IMR-90 (cell line): Measurements from ENCODE around the gene SUN5. TPM values are rescaled to one million over a fixed set of nuclear protein-coding genes. Genes with fewer than 3 reads are reported as not detected.

Experiments used
- ATAC-seq: fragments of 200-7000 bp; cut with Tn5 transposase; 2 replicates; pipeline ENCODE4 v1.9.1; 2020; ENCODE audit warnings: low read depth, mild to moderate bottlenecking, moderate library complexity
- BruUV-seq: library from RNA; stranded (reverse); fragments of 400-500 nt; replicated peaks from 2 replicates; lab custom pipeline; 2021; lab: Mats Ljungman, UMichigan
- CTCF ChIA-PET: fragments of 300-600 bp; formaldehyde crosslinking; extraction: SDS; loops from one replicate; lab custom pipeline; 2021; ENCODE audit warnings: antibody characterized with exemption; lab: Yijun Ruan, JAX
- POLR2A ChIA-PET: fragments of 300-600 bp; sonication (Branson Sonifier 250); formaldehyde crosslinking; loops from one replicate; lab custom pipeline; 2022; ENCODE audit warnings: antibody characterized with exemption; ENCODE audit not compliant: unreplicated experiment; lab: Charles Lee
- DNase-seq: peaks from one replicate; pipeline ENCODE4 v3.0.0; 2013
- H2AFZ ChIP-seq: replicated peaks from 2 replicates; pipeline ENCODE3; 2013; ENCODE audit warnings: low read length, mild to moderate bottlenecking; ENCODE audit not compliant: poor library complexity
- H2AK5ac ChIP-seq: 2 replicates; pipeline ENCODE4 v1.6.1; 2013; ENCODE audit warnings: low read depth, low read length, inconsistent platforms
- H2AK9ac ChIP-seq: replicated peaks from 2 replicates; pipeline ENCODE3; 2013; ENCODE audit warnings: mild to moderate bottlenecking, low read depth, low read length, moderate library complexity; ENCODE audit not compliant: poor library complexity
- H2BK120ac ChIP-seq: 2 replicates; pipeline ENCODE4 v1.6.1; 2013; ENCODE audit warnings: low read depth, low read length, inconsistent platforms
- H2BK15ac ChIP-seq: 3 replicates; pipeline ENCODE4 v1.6.1; 2013; ENCODE audit warnings: low read depth, low read length, inconsistent platforms
- H2BK20ac ChIP-seq: 2 replicates; pipeline ENCODE4 v1.6.1; 2013; ENCODE audit warnings: low read depth, mild to moderate bottlenecking, inconsistent platforms, low read length, moderate library complexity
- H2BK5ac ChIP-seq: 2 replicates; pipeline ENCODE4 v1.6.1; 2013; ENCODE audit warnings: mild to moderate bottlenecking, low read depth, low read length, inconsistent platforms; ENCODE audit not compliant: poor library complexity, severe bottlenecking
- H3K14ac ChIP-seq: replicated peaks from 2 replicates; pipeline ENCODE4 v1.6.1; 2013; ENCODE audit warnings: low read depth, low read length, inconsistent platforms
- H3K18ac ChIP-seq: 2 replicates; pipeline ENCODE4 v1.6.1; 2013; ENCODE audit warnings: low read depth, low read length, control low read depth
- H3K23ac ChIP-seq: 2 replicates; pipeline ENCODE4 v1.6.1; 2013; ENCODE audit warnings: low read depth, low read length, inconsistent platforms
- H3K27ac ChIP-seq: 2 replicates; pipeline ENCODE4 v1.5.1; 2013; ENCODE audit warnings: mild to moderate bottlenecking, control low read depth, low read length; ENCODE audit not compliant: insufficient read depth
- H3K27me3 ChIP-seq: 2 replicates; pipeline ENCODE4 v1.6.1; 2013; ENCODE audit warnings: low read length; ENCODE audit not compliant: control insufficient read depth, insufficient read depth
- H3K36me3 ChIP-seq: 2 replicates; pipeline ENCODE4 v1.6.1; 2013; ENCODE audit warnings: low read length, mixed read lengths; ENCODE audit not compliant: control insufficient read depth, insufficient read depth
- H3K4ac ChIP-seq: 2 replicates; pipeline ENCODE4 v1.6.1; 2013; ENCODE audit warnings: low read depth, low read length, inconsistent platforms
- H3K4me1 ChIP-seq: 2 replicates; pipeline ENCODE4 v1.6.1; 2013; ENCODE audit warnings: low read length, mixed read lengths; ENCODE audit not compliant: control insufficient read depth, insufficient read depth
- H3K4me2 ChIP-seq: 2 replicates; pipeline ENCODE4 v1.6.1; 2013; ENCODE audit warnings: low read depth, mild to moderate bottlenecking, control low read depth, low read length, moderate library complexity
- H3K4me3 ChIP-seq: 2 replicates; pipeline ENCODE4 v1.5.1; 2013; ENCODE audit warnings: low read depth, mild to moderate bottlenecking, control low read depth, low read length, moderate library complexity; ENCODE audit not compliant: insufficient read depth
- H3K56ac ChIP-seq: 2 replicates; pipeline ENCODE4 v1.6.1; 2013; ENCODE audit warnings: low read length, inconsistent platforms; ENCODE audit not compliant: insufficient read depth; ENCODE audit errors: extremely low read depth
- H3K79me1 ChIP-seq, 2 experiments: 2 replicates each; pipeline ENCODE4 v1.6.1; 2013; ENCODE audit warnings: low read length in 2 of 2, inconsistent platforms in 1 of 2, low read depth in 1 of 2
- H3K9ac ChIP-seq: 2 replicates; pipeline ENCODE4 v1.6.1; 2013; ENCODE audit warnings: low read depth, low read length, control low read depth
- H3K9me1 ChIP-seq: 2 replicates; pipeline ENCODE4 v1.6.1; 2013; ENCODE audit warnings: low read length, inconsistent platforms; ENCODE audit not compliant: insufficient read depth
- H3K9me3 ChIP-seq: 2 replicates; pipeline ENCODE4 v1.6.1; 2013; ENCODE audit warnings: low read length; ENCODE audit not compliant: control insufficient read depth, insufficient read depth
- H4K20me1 ChIP-seq: 2 replicates; pipeline ENCODE4 v1.6.1; 2013; ENCODE audit warnings: low read length, inconsistent platforms; ENCODE audit not compliant: insufficient read depth
- H4K5ac ChIP-seq: 2 replicates; pipeline ENCODE4 v1.6.1; 2013; ENCODE audit warnings: mild to moderate bottlenecking, low read depth, low read length, control low read depth
- H4K8ac ChIP-seq, 2 experiments: 2 replicates each; pipeline ENCODE4 v1.6.1; 2013; ENCODE audit warnings: low read depth in 2 of 2, low read length in 2 of 2, control low read depth in 1 of 2, inconsistent platforms in 1 of 2
- H4K91ac ChIP-seq: 2 replicates; pipeline ENCODE4 v1.6.1; 2013; ENCODE audit warnings: low read depth, low read length, inconsistent platforms; ENCODE audit not compliant: insufficient read depth
- ELK1 ChIP-seq: fragments of 150-350 bp; IDR thresholded peaks from 2 replicates; pipeline ENCODE4 v1.6.1; 2016; ENCODE audit warnings: low read depth, mild to moderate bottlenecking, low read length, moderate library complexity, borderline replicate concordance
- WGBS, 2 experiments: methylation state at CpG; one replicate each; pipeline versions ENCODE4 v1.1.5 to v1.1.7; 2013; ENCODE audit warnings: missing lambda C conversion rate in 2 of 2; ENCODE audit not compliant: insufficient read length in 1 of 2; ENCODE audit errors: extremely low coverage in 2 of 2; 5-methylcytosine and 5-hydroxymethylcytosine counted together
- dilution Hi-C: fragments of 300-500 bp; cut with HindIII; formaldehyde crosslinking; loops from one replicate; pipeline ENCODE4 v1.14.3; 2018; ENCODE audit warnings: low sequenced_read_pairs; ENCODE audit not compliant: unreplicated experiment
- in situ Hi-C: fragments of 300-500 bp; cut with MboI; formaldehyde crosslinking; loops from 3 replicates; pipeline ENCODE4 v1.14.3; 2019; ENCODE audit warnings: low sequenced_read_pairs, inconsistent platforms, mixed read lengths
- intact Hi-C: fragments of 100-400 bp; cut with micrococcal nuclease; formaldehyde crosslinking; loops from 2 replicates; pipeline ENCODE4 v1.10.0; 2022
- polyA plus RNA-seq, 3 experiments: library from polyadenylated mRNA; depleted of rRNA; stranded (reverse); fragments of >200 nt; gene quantifications; 2 replicates each; pipeline ENCODE4 v1.2.3, GENCODE V29; 2012; ENCODE audit warnings: low replicate concordance in 1 of 3
- total RNA-seq: library from RNA; depleted of rRNA; stranded (reverse); fragments of >200 nt; gene quantifications from 2 replicates; pipeline ENCODE4 v1.2.3, GENCODE V29; 2012

SUN5 gene
- total and polyA plus RNA-seq, 2 of the 4 experiments (the other 2 are of a cell fraction): not detected

GRCh38 chr20:32941155-32941885 is 62.9 kb downstream of the SUN5 start:
- Histone ChIP-seq H3K9me1 (no peaks in the 10 kb centered on the region), H3K18ac (no peak overlapping the region), H4K8ac (no peak overlapping the region), H3K9me3 (no peaks in the 10 kb centered on the region), H3K23ac (no peak overlapping the region), H3K36me3 (no peaks in the 10 kb centered on the region), H3K27ac (no peak overlapping the region), H3K4ac (no peak overlapping the region), H3K4me2 (no peak overlapping the region), H3K4me1 (no peaks in the 10 kb centered on the region), H2BK120ac (no peak overlapping the region), H2AK5ac (no peak overlapping the region), H3K14ac (no peak overlapping the region), H4K5ac (no peak overlapping the region), H2BK5ac (no peak overlapping the region), H2AK9ac (no peak overlapping the region), H3K9ac (no peak overlapping the region), H4K20me1 (no peaks in the 10 kb centered on the region), H3K27me3 (peaks cover 4% of the 10 kb centered on the region; the same call in 1 of the 2 replicates), H3K56ac (no peak overlapping the region), H2BK20ac (no peak overlapping the region), H4K91ac (no peak overlapping the region), H3K4me3 (no peak overlapping the region), H2BK15ac (no peak overlapping the region), H3K79me1 (no peaks in the 10 kb centered on the region), H2AFZ (no peak overlapping the region)
- 14% methylated on average over 1 of the region's 4 CpGs; no CpG with 5 or more reads in 1 of the 2 experiments for WGBS, 2 experiments
- dilution Hi-C loops (no loop called here), intact Hi-C loops (loop anchor here (10.0 kb wide), 1 partner anchor 267 kb away; the partner anchor contains the start of gene C20orf203), in situ Hi-C loops (loop anchor here (10.0 kb wide), 1 partner anchor 157 kb away; no protein-coding TSS in a partner anchor)
- no peak for ATAC-seq
- POLR2A ChIA-PET: no interaction called here
- no peak for TF ChIP-seq ELK1
- CTCF ChIA-PET: interaction anchor here (0.6 kb wide), 1 partner anchor 850 kb away, joined by 3 read pairs; no protein-coding TSS in a partner anchor
- BruUV-seq: no TSS peak
- no peak for DNase-seq
